Epidermal melanocyte (primary cell): Measurements from ENCODE around the gene WASF1.

ENCODE experiments used
- DNase-seq: peaks from one replicate; pipeline ENCODE4 v3.0.0; 2011; ENCODE audit warnings: low spot score; ENCODE audit not compliant: insufficient read length

Gene WASF1

DNA sequence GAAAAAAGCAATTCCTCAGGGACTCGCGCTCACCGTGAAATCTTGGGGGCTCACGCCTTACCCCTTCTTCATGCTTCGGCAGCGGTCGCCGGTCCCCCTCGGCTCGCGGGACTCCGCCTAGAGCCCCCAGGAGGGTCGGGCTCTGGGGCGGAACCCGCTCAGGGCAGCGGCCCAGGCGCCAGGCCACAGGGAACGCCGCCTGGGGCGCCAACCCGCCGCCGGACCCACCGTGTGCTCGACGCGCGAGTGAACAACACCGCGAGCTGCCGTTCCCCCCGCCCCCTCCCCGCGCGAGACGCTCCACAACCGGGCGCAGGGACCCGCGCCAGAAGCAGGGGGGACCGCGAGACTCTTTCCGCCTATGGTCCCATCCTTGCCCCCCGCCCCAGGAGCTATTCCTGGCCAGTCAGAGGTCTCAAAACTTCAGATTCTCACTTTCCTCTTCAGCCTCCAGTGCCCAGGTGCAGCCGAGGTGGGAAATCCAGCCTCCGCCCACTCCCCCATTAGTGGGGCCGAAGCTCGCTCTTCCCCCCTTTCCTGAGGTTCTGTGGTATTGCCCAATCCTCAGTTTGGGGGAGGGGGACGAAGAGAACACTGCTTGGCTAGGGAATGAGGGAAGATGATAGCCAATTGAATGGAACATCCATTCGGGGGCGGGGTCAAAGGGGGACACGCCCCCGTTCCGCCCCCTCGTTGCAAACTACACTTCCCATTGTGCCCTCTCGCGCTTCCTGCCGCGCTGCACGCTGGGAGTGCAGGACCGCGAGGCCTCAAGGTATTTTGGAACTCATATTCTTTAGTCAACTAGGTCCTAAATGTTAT lies at the start of gene WASF1:
TSS of gene WASF1 (minus strand) at position 265 of the 822 bp plus-strand sequence. CDS start 52,069 bp downstream, outside the sequence.
- DNase-seq: peak; percentile 84

- DNase-seq: no peak
These were observed 46.8 kb upstream of the WASF1 start for GRCh38 chr6:110226261-110226660.

- DNase-seq: no peak
These were observed 42.3 kb upstream of the WASF1 start for GRCh38 chr6:110221738-110222137.

DNA sequence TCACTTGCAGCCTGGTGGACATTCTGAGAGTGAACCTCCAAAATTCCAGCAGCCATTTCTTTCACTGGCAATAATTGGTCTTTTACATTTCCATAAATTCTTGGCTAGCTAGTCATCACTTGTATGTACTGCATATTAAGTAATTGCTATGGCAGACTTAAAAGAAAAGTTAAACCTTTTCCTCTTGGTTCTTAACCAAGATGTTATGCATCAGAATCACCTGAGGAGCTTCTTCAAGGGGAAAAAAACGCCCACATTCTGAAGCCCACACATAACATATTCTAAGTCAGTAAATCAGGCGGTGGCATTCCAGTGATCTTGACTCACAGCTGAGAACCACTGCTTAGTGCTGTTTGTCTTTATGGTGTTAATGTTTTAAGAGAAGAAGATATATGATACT lies 37.8 kb upstream of the WASF1 start:
- no peak for DNase-seq

DNA sequence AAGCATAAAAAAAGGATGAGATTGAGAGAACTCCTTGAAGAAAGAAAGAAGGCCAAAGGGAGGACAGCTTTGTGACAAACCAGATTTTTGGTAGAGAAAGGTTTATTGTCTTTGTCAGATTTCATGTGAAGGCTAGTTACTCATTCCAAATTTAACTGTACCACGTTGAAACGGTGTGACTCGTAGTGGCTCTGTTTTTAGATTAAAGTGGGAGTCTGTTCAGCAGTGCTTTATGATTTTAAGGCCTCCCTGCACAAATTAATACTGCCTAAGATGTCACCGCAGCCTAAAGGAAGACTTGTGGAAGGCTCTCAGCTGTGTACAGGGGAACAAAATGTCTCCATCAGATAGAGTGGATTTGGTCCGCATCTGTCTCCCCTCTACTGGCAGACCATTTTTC lies 36.7 kb upstream of the WASF1 start:
- DNase-seq: no peak

DNA sequence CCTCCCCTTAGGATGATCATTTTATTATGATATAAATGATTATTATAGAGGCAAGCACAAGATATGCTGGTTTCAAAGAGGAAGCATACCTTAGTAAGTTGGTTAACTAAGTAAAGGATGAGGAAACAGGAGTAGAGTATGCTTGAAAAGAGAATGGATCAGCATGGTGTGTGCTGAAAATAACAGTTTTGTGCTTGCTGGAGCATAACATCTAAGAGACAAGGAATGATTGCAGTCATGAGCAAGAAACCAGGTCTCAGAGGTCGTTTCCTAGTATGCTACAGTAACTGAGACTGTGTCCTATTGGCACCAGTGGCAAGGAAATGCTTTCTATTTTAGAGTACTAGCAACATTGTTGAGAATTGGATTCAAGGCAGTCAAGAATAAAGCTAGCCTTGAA lies 34.9 kb upstream of the WASF1 start:
- no peak for DNase-seq

GRCh38 chr6:110211753-110212152 lies 32.3 kb upstream of the WASF1 start:
- no peak for DNase-seq

DNA sequence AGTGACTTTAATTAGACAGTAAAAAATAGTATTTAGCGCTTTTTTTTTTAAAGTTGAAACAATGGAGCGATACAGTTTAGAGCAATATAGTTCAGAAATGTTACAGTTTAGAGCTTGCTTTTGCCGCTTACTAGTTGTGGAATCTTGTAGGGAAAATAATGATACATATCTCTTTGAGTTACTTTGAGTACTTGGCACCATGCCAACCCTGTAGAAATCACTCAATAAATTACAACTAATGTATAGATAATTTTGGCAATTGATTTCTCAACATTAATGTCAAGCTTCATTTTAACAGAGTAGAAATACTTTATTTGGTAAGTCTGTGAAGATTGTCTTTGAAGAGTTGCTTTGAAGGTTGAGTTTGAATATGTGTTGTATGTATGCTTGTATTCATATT lies 28.2 kb upstream of the WASF1 start:
- DNase-seq: no peak

DNA sequence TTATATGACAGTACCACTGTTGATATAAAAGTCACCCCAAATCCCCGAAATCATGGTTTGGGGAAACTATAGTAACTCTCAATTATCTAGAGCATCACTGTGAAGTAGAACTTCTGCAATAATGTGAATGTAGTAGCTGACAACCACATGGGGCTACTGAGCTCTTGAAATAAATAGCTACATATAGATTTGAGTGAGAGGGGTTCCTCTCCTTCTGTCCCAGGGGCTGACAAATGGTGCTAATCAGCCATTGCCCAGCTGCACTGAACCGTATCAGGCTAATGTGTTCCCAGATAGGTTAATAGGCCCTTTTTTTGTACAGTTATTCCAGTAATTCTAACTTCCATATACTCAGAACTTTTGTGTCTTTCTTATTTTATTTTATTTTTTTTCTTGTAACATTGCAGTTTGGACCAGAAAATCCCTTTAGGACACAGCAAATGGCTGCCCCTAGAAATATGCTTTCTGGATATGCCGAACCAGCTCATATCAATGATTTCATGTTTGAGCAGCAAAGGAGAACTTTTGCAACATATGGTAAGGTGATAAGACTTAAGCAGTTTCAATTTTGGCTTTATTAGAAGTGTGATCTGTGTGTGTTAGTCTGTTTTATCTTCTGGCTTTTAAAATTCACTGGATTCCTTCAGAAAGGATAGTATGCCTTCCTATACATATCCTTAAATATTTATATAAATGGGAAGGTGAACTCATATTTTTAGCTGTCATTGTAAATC lies 21.8 kb upstream of the WASF1 start:
- no peak for DNase-seq

- DNase-seq: no peak
These were observed 19.1 kb upstream of the WASF1 start for GRCh38 chr6:110198561-110198960.

DNA sequence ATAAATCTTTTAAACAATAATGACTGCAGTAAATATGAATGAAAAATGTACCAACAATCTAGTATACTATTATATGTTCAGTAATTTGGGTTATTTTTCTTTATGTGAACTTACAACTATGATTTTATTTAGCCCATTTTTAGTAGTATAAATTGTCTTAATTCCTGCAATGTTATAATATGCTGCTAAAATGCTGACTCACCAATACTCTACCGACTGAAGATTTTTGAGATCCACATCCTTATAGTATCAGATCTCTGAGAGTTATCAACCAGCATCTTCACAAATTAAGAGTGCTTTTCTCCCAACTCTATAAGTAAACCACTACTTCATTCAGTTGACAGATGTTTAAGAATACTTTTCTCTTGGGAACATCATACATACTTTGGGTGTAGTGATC lies 17.4 kb upstream of the WASF1 start:
- no peak for DNase-seq

DNA sequence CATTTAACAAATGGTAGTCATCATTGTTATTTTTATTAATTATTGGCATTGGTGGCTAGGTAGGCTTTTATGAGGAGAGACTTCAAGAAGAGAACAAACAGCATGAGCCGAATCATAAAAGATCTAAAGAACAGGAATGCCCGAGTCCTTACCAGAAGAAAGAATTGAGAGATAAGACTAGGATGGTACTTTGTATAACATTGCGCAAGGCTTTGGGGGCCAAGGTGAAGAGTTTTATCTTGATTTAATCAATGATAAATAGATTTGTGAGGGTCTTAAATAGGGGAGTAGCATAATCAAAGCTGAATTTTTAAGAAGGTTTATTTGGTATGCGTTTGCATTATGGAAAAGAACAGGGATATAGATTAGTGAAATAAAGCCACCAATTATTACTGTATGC lies 16.2 kb upstream of the WASF1 start:
- no peak for DNase-seq

GRCh38 chr6:110191477-110191876 lies 12.0 kb upstream of the WASF1 start:
- no peak for DNase-seq

DNA sequence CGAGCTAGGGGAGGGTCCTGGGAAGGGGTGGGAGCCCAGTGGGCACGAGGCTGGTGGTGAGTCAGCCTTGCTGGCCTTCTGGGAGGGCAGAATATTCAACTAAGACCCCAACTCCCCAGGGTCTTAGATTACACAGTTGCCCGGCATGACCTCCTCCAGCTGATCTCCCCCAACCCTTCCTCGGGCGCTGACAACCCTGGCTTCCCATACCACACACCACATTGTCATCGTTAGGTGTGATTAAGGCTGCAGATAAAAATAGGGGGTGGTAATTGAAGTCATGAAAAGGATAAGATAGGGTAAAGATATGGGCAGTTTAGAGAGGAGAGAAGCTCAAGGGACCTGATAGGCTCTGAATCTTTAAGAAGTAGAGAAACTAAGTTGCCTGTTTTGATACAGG lies 11.3 kb upstream of the WASF1 start:
- no peak for DNase-seq

DNA sequence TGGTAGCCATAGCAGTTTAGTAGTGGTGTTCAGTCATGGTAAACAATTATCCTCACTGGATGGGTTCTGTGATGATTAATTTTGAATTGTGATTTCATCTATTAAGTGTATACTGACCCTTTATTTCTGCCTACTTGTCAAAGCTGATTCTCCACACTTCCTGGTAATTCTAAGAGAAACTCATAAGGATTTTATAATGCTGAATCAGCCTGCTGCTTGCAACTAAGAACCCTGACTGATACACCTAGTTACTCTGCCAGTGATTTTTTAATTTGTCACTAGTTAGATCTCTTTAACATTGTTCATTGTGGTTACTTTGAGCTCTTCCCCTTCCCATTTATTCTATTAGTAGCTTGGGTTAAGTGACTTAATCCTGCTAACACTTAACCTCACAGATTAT lies 9.3 kb upstream of the WASF1 start:
- no peak for DNase-seq

DNA sequence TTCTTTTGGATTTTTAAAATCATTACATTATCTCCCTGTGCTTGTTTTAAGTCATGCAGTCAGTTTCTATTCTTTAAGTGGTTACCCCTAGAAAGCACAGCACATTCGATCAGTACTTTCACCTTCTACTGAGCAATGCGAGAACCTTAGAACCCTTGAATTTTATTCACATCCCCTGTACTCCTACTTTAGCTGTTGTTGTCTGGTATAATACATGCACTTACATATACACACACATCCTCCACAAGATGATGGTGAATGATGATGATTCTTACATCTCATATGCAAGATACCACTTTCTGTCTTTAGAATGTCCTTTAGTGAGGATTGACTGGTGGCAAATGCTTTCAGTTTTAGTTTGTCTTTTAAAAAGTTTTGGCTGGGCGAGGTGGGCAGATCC lies 6.4 kb upstream of the WASF1 start:
- DNase-seq: no peak

GRCh38 chr6:110183292-110183885 lies 3.9 kb upstream of the WASF1 start:
- DNase-seq: no peak

DNA sequence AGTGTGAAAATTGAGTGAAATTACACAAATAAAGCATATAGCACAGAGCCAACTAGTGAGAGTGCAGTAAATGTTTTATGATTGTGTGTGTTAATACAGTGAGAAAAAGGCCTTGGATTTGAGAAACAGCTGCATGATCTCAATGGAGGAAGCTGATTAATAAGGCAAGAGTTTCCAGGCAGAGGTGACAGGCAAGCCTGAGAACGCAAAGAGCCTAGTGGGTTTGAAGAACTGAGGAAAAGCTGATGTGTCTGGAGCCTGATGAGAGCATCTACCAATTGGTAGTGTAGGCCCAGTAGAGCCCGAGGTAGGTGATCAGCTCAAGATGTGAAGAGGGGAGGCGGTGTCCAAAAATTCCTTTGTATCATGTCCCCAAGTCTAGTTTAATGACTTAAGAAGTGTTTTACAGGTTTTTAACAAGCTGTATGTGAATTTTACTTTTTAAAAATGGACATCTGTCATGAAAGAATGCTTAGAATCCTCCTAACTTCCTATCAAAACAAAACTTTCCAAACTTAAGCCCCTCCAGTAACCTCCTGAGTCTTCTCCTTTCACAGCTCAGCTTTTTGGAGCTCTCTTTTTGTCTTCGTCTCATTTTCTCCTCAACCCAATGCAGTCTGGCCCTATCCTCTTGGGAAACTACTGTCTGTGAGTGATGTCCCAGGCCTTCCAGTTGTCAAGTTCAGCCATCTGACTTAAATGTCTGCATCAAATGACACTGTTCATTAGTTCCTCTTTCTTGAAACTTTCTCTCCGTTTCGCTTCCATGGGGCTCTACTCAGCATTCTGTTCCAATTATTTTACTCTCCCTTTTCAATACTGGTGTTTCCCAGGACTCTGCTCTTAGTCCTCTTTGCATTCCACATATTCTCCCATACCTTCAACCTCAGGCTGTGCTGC lies 1.9 kb upstream of the WASF1 start:
- DNase-seq: no peak

GRCh38 chr6:110180228-110181008 lies 948 bp upstream of the WASF1 start, which contains the start of gene CDC40:
Gene CDC40, plus strand, starts transcription at chr6:110180427. Its CDS starts 18 bp downstream, at chr6:110180445.
- DNase-seq: no peak

GRCh38 chr6:110178626-110179405 lies 654 bp downstream of the WASF1 start:
- no peak for DNase-seq
